Panc1 (cell line): ENCODE data around the gene LOC101059915.

Experiments used
- ATAC-seq: fragments of 200-7000 bp; cut with Tn5 transposase; 2 replicates; pipeline ENCODE4 v1.9.1; 2020; ENCODE audit warnings: mild to moderate bottlenecking, moderate library complexity
- BruUV-seq: library from RNA; stranded (reverse); fragments of 400-500 nt; replicated peaks from 2 replicates; lab custom pipeline; 2021; lab: Mats Ljungman, UMichigan
- CTCF ChIA-PET: fragments of 300-600 bp; sonication (Branson Sonifier 250); formaldehyde crosslinking; loops from one replicate; lab custom pipeline; 2022; ENCODE audit warnings: antibody characterized with exemption; lab: Charles Lee
- POLR2A ChIA-PET: fragments of 300-600 bp; sonication (Branson Sonifier 250); formaldehyde crosslinking; loops from one replicate; lab custom pipeline; 2022; ENCODE audit warnings: antibody characterized with exemption; lab: Charles Lee
- DNase-seq: peaks from one replicate; pipeline ENCODE4 v3.0.0-alpha.2; 2010; ENCODE audit warnings: low read depth, low spot score
- H3K27ac ChIP-seq: 2 replicates; pipeline ENCODE4 v1.5.1; 2011; ENCODE audit warnings: mild to moderate bottlenecking, low read length, inconsistent platforms
- H3K27me3 ChIP-seq: fragments of 200-500 bp; sonication (Bioruptor generic); 2 replicates; pipeline ENCODE4 v1.6.0; 2014; ENCODE audit warnings: low read length, inconsistent platforms; ENCODE audit not compliant: control insufficient read depth, insufficient read depth
- H3K36me3 ChIP-seq: fragments of 200-500 bp; sonication (Bioruptor generic); 2 replicates; pipeline ENCODE4 v1.5.1; 2014; ENCODE audit warnings: inconsistent platforms, mild to moderate bottlenecking, low read length, moderate library complexity; ENCODE audit not compliant: control insufficient read depth, insufficient read depth
- H3K4me1 ChIP-seq: 2 replicates; pipeline ENCODE4 v1.5.1; 2011; ENCODE audit warnings: inconsistent platforms, mild to moderate bottlenecking, low read length, moderate library complexity; ENCODE audit not compliant: control insufficient read depth, insufficient read depth
- H3K4me3 ChIP-seq, 2 experiments: 2 replicates each; pipeline ENCODE4 v1.5.1; 2011 to 2012; ENCODE audit warnings: low read depth in 2 of 2, low read length in 2 of 2, mild to moderate bottlenecking in 2 of 2, inconsistent platforms in 1 of 2, moderate library complexity in 1 of 2
- H3K9me3 ChIP-seq: fragments of 200-500 bp; sonication (Bioruptor generic); 2 replicates; pipeline ENCODE4 v1.5.1; 2014; ENCODE audit warnings: low read depth, mild to moderate bottlenecking, inconsistent platforms, low read length, moderate library complexity; ENCODE audit not compliant: control insufficient read depth, insufficient read depth
- CTCF ChIP-seq: fragments of 450-650 bp; IDR thresholded peaks from 2 replicates; pipeline ENCODE4 v1.5.1; 2017; ENCODE audit warnings: mild to moderate bottlenecking
- POLR2AphosphoS5 ChIP-seq: IDR thresholded peaks from 2 replicates; pipeline ENCODE4 v1.6.1; 2012; ENCODE audit warnings: mild to moderate bottlenecking, low read depth, low read length, moderate library complexity
- REST ChIP-seq, 2 experiments: IDR thresholded peaks; 2 replicates each; pipeline ENCODE4 v1.6.1; 2011 to 2012; ENCODE audit warnings: low read depth in 2 of 2, control low read depth in 1 of 2, low read length in 1 of 2, mild to moderate bottlenecking in 1 of 2, moderate library complexity in 1 of 2; ENCODE audit not compliant: insufficient read depth in 1 of 2
- SIN3A ChIP-seq: IDR thresholded peaks from 2 replicates; pipeline ENCODE4 v1.6.1; 2012; ENCODE audit warnings: low read depth, mild to moderate bottlenecking, low read length, moderate library complexity, borderline replicate concordance; ENCODE audit not compliant: insufficient read depth
- TCF7L2 ChIP-seq: IDR thresholded peaks from 2 replicates; pipeline ENCODE4 v1.6.1; 2011; ENCODE audit warnings: mild to moderate bottlenecking, low read depth, low read length, inconsistent platforms
- in situ Hi-C: cut with HindIII; loops from 2 replicates; pipeline ENCODE4 v1.10.0; 2016; ENCODE audit warnings: low sequenced_read_pairs, low pct_unique_long_range_greater_than_20kb
- intact Hi-C: fragments of 100-400 bp; cut with micrococcal nuclease; formaldehyde crosslinking; loops from one replicate; pipeline ENCODE4 v1.10.0; 2022; ENCODE audit not compliant: unreplicated experiment

LOC101059915 gene

GRCh38 chrX:71659959-71660358 is 7.4 kb upstream of the LOC101059915 start:
- POLR2A ChIA-PET: interaction anchor here (0.6 kb wide), 1 partner anchor 358 kb away, joined by 3 read pairs; no protein-coding TSS in a partner anchor
- no peaks in the 10 kb centered on the region for H3K9me3 ChIP-seq
- no peaks in the 10 kb centered on the region for H3K4me1 ChIP-seq
- no peaks in the 10 kb centered on the region for H3K36me3 ChIP-seq
- intact Hi-C loops: no loop called here
- H3K4me3 ChIP-seq: no peak overlapping the region
- TF ChIP-seq SIN3A: no peak
- no peak for TF ChIP-seq TCF7L2
- no peak for TF ChIP-seq CTCF
- TF ChIP-seq POLR2AphosphoS5: no peak
- no peak for TF ChIP-seq REST (IDR thresholded peaks at IDR 0.05; ENCODE audit: insufficient read depth in 1 of 2, low read depth in 2 of 2, low read length in 1 of 2)
- H3K27me3 ChIP-seq: no peaks in the 10 kb centered on the region
- BruUV-seq: no TSS peak
- no peak overlapping the region for H3K27ac ChIP-seq
- ATAC-seq (no peak), DNase-seq (no peak)
- CTCF ChIA-PET: no interaction called here
- in situ Hi-C loops: no loop called here

- TF ChIP-seq REST (IDR thresholded peaks at IDR 0.05; ENCODE audit: insufficient read depth in 1 of 2, low read depth in 2 of 2, low read length in 1 of 2): no peak
- no peak for TF ChIP-seq CTCF
- TF ChIP-seq POLR2AphosphoS5: no peak
- TF ChIP-seq TCF7L2: no peak
- no peak for TF ChIP-seq SIN3A
- no peaks in the 10 kb centered on the region for H3K27me3 ChIP-seq
- ATAC-seq: no peak
- H3K4me3 ChIP-seq: no peak overlapping the region
- H3K36me3 ChIP-seq: no peaks in the 10 kb centered on the region
- in situ Hi-C loops (no loop called here), intact Hi-C loops (no loop called here)
- no peak for DNase-seq
- ChIA-PET POLR2A (no interaction called here), CTCF (no interaction called here)
- H3K27ac ChIP-seq: no peak overlapping the region
- no TSS peak for BruUV-seq
- no peaks in the 10 kb centered on the region for H3K4me1 ChIP-seq
- no peaks in the 10 kb centered on the region for H3K9me3 ChIP-seq
These were observed 6.6 kb upstream of the LOC101059915 start for GRCh38 chrX:71660562-71661416.
